ENCODE measurements around the gene GFOD1.

The GFOD1 gene

GRCh38 chr6:13359287-13359686 lies 128.1 kb downstream of the GFOD1 start:
- TF ChIP-seq SNAI2 (CRISPR knock-in tag; IDR thresholded peaks at IDR 0.05): no peak
- no peak for TF ChIP-seq ZNF8 (CRISPR knock-in tag; IDR thresholded peaks at IDR 0.05)
- TF ChIP-seq GLIS3 (CRISPR knock-in tag; IDR thresholded peaks at IDR 0.05): no peak
- TF ChIP-seq, protein P1, sequence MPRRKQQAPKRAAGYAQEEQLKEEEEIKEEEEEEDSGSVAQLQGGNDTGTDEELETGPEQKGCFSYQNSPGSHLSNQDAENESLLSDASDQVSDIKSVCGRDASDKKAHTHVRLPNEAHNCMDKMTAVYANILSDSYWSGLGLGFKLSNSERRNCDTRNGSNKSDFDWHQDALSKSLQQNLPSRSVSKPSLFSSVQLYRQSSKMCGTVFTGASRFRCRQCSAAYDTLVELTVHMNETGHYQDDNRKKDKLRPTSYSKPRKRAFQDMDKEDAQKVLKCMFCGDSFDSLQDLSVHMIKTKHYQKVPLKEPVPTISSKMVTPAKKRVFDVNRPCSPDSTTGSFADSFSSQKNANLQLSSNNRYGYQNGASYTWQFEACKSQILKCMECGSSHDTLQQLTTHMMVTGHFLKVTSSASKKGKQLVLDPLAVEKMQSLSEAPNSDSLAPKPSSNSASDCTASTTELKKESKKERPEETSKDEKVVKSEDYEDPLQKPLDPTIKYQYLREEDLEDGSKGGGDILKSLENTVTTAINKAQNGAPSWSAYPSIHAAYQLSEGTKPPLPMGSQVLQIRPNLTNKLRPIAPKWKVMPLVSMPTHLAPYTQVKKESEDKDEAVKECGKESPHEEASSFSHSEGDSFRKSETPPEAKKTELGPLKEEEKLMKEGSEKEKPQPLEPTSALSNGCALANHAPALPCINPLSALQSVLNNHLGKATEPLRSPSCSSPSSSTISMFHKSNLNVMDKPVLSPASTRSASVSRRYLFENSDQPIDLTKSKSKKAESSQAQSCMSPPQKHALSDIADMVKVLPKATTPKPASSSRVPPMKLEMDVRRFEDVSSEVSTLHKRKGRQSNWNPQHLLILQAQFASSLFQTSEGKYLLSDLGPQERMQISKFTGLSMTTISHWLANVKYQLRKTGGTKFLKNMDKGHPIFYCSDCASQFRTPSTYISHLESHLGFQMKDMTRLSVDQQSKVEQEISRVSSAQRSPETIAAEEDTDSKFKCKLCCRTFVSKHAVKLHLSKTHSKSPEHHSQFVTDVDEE (CRISPR knock-in tag; IDR thresholded peaks at IDR 0.05): no peak
- no peak for TF ChIP-seq ZNF565 (CRISPR knock-in tag; conservative IDR thresholded peaks at IDR 0.05; ENCODE audit: low read depth)
- no peak for TF ChIP-seq ZNF70 (CRISPR knock-in tag; IDR thresholded peaks at IDR 0.05)
- TF ChIP-seq, protein P2, sequence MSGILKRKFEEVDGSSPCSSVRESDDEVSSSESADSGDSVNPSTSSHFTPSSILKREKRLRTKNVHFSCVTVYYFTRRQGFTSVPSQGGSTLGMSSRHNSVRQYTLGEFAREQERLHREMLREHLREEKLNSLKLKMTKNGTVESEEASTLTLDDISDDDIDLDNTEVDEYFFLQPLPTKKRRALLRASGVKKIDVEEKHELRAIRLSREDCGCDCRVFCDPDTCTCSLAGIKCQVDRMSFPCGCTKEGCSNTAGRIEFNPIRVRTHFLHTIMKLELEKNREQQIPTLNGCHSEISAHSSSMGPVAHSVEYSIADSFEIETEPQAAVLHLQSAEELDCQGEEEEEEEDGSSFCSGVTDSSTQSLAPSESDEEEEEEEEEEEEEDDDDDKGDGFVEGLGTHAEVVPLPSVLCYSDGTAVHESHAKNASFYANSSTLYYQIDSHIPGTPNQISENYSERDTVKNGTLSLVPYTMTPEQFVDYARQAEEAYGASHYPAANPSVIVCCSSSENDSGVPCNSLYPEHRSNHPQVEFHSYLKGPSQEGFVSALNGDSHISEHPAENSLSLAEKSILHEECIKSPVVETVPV (CRISPR knock-in tag; IDR thresholded peaks at IDR 0.05): no peak
- TF ChIP-seq, protein P3, sequence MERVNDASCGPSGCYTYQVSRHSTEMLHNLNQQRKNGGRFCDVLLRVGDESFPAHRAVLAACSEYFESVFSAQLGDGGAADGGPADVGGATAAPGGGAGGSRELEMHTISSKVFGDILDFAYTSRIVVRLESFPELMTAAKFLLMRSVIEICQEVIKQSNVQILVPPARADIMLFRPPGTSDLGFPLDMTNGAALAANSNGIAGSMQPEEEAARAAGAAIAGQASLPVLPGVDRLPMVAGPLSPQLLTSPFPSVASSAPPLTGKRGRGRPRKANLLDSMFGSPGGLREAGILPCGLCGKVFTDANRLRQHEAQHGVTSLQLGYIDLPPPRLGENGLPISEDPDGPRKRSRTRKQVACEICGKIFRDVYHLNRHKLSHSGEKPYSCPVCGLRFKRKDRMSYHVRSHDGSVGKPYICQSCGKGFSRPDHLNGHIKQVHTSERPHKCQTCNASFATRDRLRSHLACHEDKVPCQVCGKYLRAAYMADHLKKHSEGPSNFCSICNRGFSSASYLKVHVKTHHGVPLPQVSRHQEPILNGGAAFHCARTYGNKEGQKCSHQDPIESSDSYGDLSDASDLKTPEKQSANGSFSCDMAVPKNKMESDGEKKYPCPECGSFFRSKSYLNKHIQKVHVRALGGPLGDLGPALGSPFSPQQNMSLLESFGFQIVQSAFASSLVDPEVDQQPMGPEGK (CRISPR knock-in tag; IDR thresholded peaks at IDR 0.05; ENCODE audit: borderline replicate concordance): no peak
- TF ChIP-seq ESRRG (CRISPR knock-in tag; IDR thresholded peaks at IDR 0.05): no peak
- TF ChIP-seq OSR1 (CRISPR knock-in tag; IDR thresholded peaks at IDR 0.05): no peak
- TF ChIP-seq, protein P4, sequence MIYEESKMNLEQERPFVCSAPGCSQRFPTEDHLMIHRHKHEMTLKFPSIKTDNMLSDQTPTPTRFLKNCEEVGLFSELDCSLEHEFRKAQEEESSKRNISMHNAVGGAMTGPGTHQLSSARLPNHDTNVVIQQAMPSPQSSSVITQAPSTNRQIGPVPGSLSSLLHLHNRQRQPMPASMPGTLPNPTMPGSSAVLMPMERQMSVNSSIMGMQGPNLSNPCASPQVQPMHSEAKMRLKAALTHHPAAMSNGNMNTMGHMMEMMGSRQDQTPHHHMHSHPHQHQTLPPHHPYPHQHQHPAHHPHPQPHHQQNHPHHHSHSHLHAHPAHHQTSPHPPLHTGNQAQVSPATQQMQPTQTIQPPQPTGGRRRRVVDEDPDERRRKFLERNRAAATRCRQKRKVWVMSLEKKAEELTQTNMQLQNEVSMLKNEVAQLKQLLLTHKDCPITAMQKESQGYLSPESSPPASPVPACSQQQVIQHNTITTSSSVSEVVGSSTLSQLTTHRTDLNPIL (CRISPR knock-in tag; IDR thresholded peaks at IDR 0.05; ENCODE audit: low read depth): no peak
- no peak for TF ChIP-seq ARNTL (CRISPR knock-in tag; IDR thresholded peaks at IDR 0.05; ENCODE audit: borderline replicate concordance, low read depth)
- TF ChIP-seq TOX (CRISPR knock-in tag; IDR thresholded peaks at IDR 0.05; ENCODE audit: borderline replicate concordance): no peak
- no peak for TF ChIP-seq TCF4 (CRISPR knock-in tag; IDR thresholded peaks at IDR 0.05; ENCODE audit: borderline replicate concordance)
- no peak for TF ChIP-seq PPARA (CRISPR knock-in tag; IDR thresholded peaks at IDR 0.05; ENCODE audit: borderline replicate concordance)
- TF ChIP-seq ISL1 (CRISPR knock-in tag; IDR thresholded peaks at IDR 0.05): no peak
- no peak for TF ChIP-seq POU6F1 (CRISPR knock-in tag; IDR thresholded peaks at IDR 0.05; ENCODE audit: borderline replicate concordance, low read depth)
- TF ChIP-seq ZFP30 (CRISPR knock-in tag; IDR thresholded peaks at IDR 0.05): no peak
- no peak for TF ChIP-seq ZC3H10 (CRISPR knock-in tag; IDR thresholded peaks at IDR 0.05)
- TF ChIP-seq CSDC2 (CRISPR knock-in tag; IDR thresholded peaks at IDR 0.05): no peak
- ATAC-seq: no peak

GRCh38 chr6:13358511-13358910 lies 128.9 kb downstream of the GFOD1 start:
- ATAC-seq: no peak
- TF ChIP-seq, protein P1 (CRISPR knock-in tag; IDR thresholded peaks at IDR 0.05): no peak
- no peak for TF ChIP-seq ISL1 (CRISPR knock-in tag; IDR thresholded peaks at IDR 0.05)
- TF ChIP-seq PPARA (CRISPR knock-in tag; IDR thresholded peaks at IDR 0.05; ENCODE audit: borderline replicate concordance): no peak
- no peak for TF ChIP-seq ESRRG (CRISPR knock-in tag; IDR thresholded peaks at IDR 0.05)
- no peak for TF ChIP-seq CSDC2 (CRISPR knock-in tag; IDR thresholded peaks at IDR 0.05)
- TF ChIP-seq, protein P2 (CRISPR knock-in tag; IDR thresholded peaks at IDR 0.05): no peak
- TF ChIP-seq ZFP3 (CRISPR knock-in tag; IDR thresholded peaks at IDR 0.05): no peak
- TF ChIP-seq POU6F1 (CRISPR knock-in tag; IDR thresholded peaks at IDR 0.05; ENCODE audit: borderline replicate concordance, low read depth): no peak
- no peak for TF ChIP-seq GLIS3 (CRISPR knock-in tag; IDR thresholded peaks at IDR 0.05)
- no peak for TF ChIP-seq BACH2 (CRISPR knock-in tag; IDR thresholded peaks at IDR 0.05; ENCODE audit: borderline replicate concordance)
- TF ChIP-seq ZNF565 (CRISPR knock-in tag; conservative IDR thresholded peaks at IDR 0.05; ENCODE audit: low read depth): no peak
- no peak for TF ChIP-seq ZNF8 (CRISPR knock-in tag; IDR thresholded peaks at IDR 0.05)
- TF ChIP-seq ARNTL (CRISPR knock-in tag; IDR thresholded peaks at IDR 0.05; ENCODE audit: borderline replicate concordance, low read depth): no peak
- TF ChIP-seq TOX (CRISPR knock-in tag; IDR thresholded peaks at IDR 0.05; ENCODE audit: borderline replicate concordance): no peak
- TF ChIP-seq RARB (CRISPR knock-in tag; IDR thresholded peaks at IDR 0.05): no peak
- TF ChIP-seq TCF4 (CRISPR knock-in tag; IDR thresholded peaks at IDR 0.05; ENCODE audit: borderline replicate concordance): no peak

Data from SK-N-SH treated with all-trans-retinoic acid at 6 μM for 48 hours (cell line).